HG02759 (cell line): Measurements from ENCODE around the gene DDAH1.

Source experiments
- ATAC-seq: cut with Tn5 transposase; IDR thresholded peaks from one replicate; pipeline ENCODE4 v1.9.1; 2021; ENCODE audit warnings: mild to moderate bottlenecking, moderate library complexity; ENCODE audit not compliant: unreplicated experiment

DDAH1 gene

GRCh38 chr1:85311818-85312217, 153.1 kb downstream of the DDAH1 start:
- no peak for ATAC-seq

GRCh38 chr1:85308833-85309350, 156.1 kb downstream of the DDAH1 start:
- ATAC-seq, result no peak

GRCh38 chr1:85307987-85308832, 156.7 kb downstream of the DDAH1 start:
- peak; percentile 97 for ATAC-seq

GRCh38 chr1:85306236-85306635, 158.7 kb downstream of the DDAH1 start:
- ATAC-seq, result no peak

- ATAC-seq, result no peak
Measured at GRCh38 chr1:85303440-85304162, 161.4 kb downstream of the DDAH1 start.

GRCh38 chr1:85300140-85300539, 164.8 kb downstream of the DDAH1 start:
- no peak for ATAC-seq

GRCh38 chr1:85297855-85298629, 166.9 kb downstream of the DDAH1 start:
- peak; percentile 91 for ATAC-seq

- no peak for ATAC-seq
Measured at GRCh38 chr1:85297538-85297854, 167.5 kb downstream of the DDAH1 start.

- ATAC-seq, result no peak
Measured at GRCh38 chr1:85296980-85297379, 168.0 kb downstream of the DDAH1 start.

GRCh38 chr1:85295654-85296053, 169.3 kb downstream of the DDAH1 start:
- ATAC-seq, result no peak

- no peak for ATAC-seq
Measured at GRCh38 chr1:85295006-85295431, 169.9 kb downstream of the DDAH1 start.

GRCh38 chr1:85290826-85291225, 174.1 kb downstream of the DDAH1 start:
- no peak for ATAC-seq

- ATAC-seq, result peak; percentile 41
Measured at GRCh38 chr1:85289848-85290335, 175.1 kb downstream of the DDAH1 start.

GRCh38 chr1:85289207-85289847, 175.6 kb downstream of the DDAH1 start:
- peak; percentile 28 for ATAC-seq

GRCh38 chr1:85284202-85284601, 180.8 kb downstream of the DDAH1 start:
- ATAC-seq, result no peak

GRCh38 chr1:85283475-85284199, 181.3 kb downstream of the DDAH1 start:
- ATAC-seq, result no peak

- no peak for ATAC-seq
Measured at GRCh38 chr1:85282424-85282823, 182.5 kb downstream of the DDAH1 start.

GRCh38 chr1:85280636-85281035, 184.3 kb downstream of the DDAH1 start:
- no peak for ATAC-seq

GRCh38 chr1:85279458-85280080, 185.4 kb downstream of the DDAH1 start:
- no peak for ATAC-seq
